Upper lobe of left lung (tissue), 4 donors: ENCODE data around the gene MACROD2.

Experiments used
- CTCF ChIP-seq, 6 experiments: fragments of 450-650 bp in 4 of 6; fragments of 200-600 bp in 2 of 6; sonication (generic) in 2 of 6; IDR thresholded peaks; one replicate each; pipeline ENCODE4 v1.5.1; 2016 to 2019; ENCODE audit warnings: antibody characterized with exemption in 6 of 6
- EP300 ChIP-seq, 4 donors: sonication (generic); formaldehyde crosslinking; IDR thresholded peaks; one replicate each; pipeline ENCODE4 v1.5.1; 2017; ENCODE audit warnings: antibody characterized with exemption in 4 of 4, control low read depth in 2 of 4
- POLR2A ChIP-seq, 4 donors: fragments of 450-650 bp; IDR thresholded peaks; one replicate each; pipeline ENCODE4 v1.5.1; 2016 to 2017; ENCODE audit warnings: antibody characterized with exemption in 4 of 4, mild to moderate bottlenecking in 2 of 4
- POLR2AphosphoS5 ChIP-seq, 2 donors: sonication (generic); formaldehyde crosslinking; IDR thresholded peaks; one replicate each; pipeline ENCODE4 v1.5.1; 2017; ENCODE audit warnings: antibody characterized with exemption in 2 of 2

- no peak for TF ChIP-seq CTCF (IDR thresholded peaks at IDR 0.05)
- TF ChIP-seq POLR2A (IDR thresholded peaks at IDR 0.05) = no peak
- TF ChIP-seq POLR2AphosphoS5 (IDR thresholded peaks at IDR 0.05) = no peak
- no peak for TF ChIP-seq EP300 (IDR thresholded peaks at IDR 0.05)
Observed at GRCh38 chr20:14521436-14521835, 526.1 kb downstream of the MACROD2 start.
